Measurements from ENCODE around the gene ARL6IP4. TPM values are rescaled to one million over a fixed set of nuclear protein-coding genes. Genes with fewer than 3 reads are reported as not detected.

Gene ARL6IP4
- total and polyA plus RNA-seq, 10 of the 15 experiments (the other 5 are each of a cell fraction or from before 2014, with no cell fraction given) = 2.5 to 320 (median 188) TPM

GRCh38 chr12:122988612-122989212, 8.2 kb downstream of the ARL6IP4 start:
- no peaks in the 10 kb centered on the region for H3K9me3 ChIP-seq (replicated peaks; ENCODE audit: control insufficient read depth, insufficient read depth, low read length)
- RAD21 ChIA-PET (ENCODE audit: unreplicated experiment) = interaction anchor here (1.7 kb wide), 1 partner anchor 249 kb away, joined by 4 read pairs; no protein-coding TSS in a partner anchor
- no peak overlapping the region for H3K9ac ChIP-seq (ENCODE audit: control insufficient read depth, insufficient read depth, low read length)
- no peak overlapping the region for H3K4me3 ChIP-seq
- no peak overlapping the region for H3K4me2 ChIP-seq (ENCODE audit: control insufficient read depth, insufficient read depth)
- no peak overlapping the region for H3K27ac ChIP-seq (ENCODE audit: control insufficient read depth, insufficient read depth)
- TF ChIP-seq NR2F1 (conservative IDR thresholded peaks at IDR 0.05) = no peak
- no peak for TF ChIP-seq SKIL (IDR thresholded peaks at IDR 0.05; ENCODE audit: low read depth, poor library complexity, severe bottlenecking)
- TF ChIP-seq NFYB (IDR thresholded peaks at IDR 0.05; ENCODE audit: insufficient read depth, low read depth, low read length) = no peak
- no peak for TF ChIP-seq ATF2 (IDR thresholded peaks at IDR 0.05; ENCODE audit: low read length)
- TF ChIP-seq NRF1 (conservative IDR thresholded peaks at IDR 0.05; ENCODE audit: low read depth, low read length) = no peak
- no peak for TF ChIP-seq TARDBP (IDR thresholded peaks at IDR 0.05; ENCODE audit: borderline replicate concordance)
- no peak for TF ChIP-seq HDGF (IDR thresholded peaks at IDR 0.05)
- no peak for TF ChIP-seq ZNF687 (IDR thresholded peaks at IDR 0.05)
- FAIRE-seq (no peak), DNase-seq (ENCODE audit: low read depth, low spot score) (no peak), ATAC-seq (no peak)
- H3K79me2 ChIP-seq (ENCODE audit: control insufficient read depth, insufficient read depth, low read length) = no peaks in the 10 kb centered on the region
- H2AFZ ChIP-seq (ENCODE audit: control insufficient read depth, low read depth, low read length) = no peak overlapping the region
- H3K4me1 ChIP-seq (ENCODE audit: control insufficient read depth, insufficient read depth, low read length) = peaks cover 6% of the 10 kb centered on the region
- SMC1A ChIA-PET (ENCODE audit: uncharacterized antibody, unreplicated experiment) = interaction anchor here (0.9 kb wide), 1 partner anchor 250 kb away, joined by 3 read pairs; no protein-coding TSS in a partner anchor
- no peaks in the 10 kb centered on the region for H4K20me1 ChIP-seq (ENCODE audit: control insufficient read depth, insufficient read depth)
- no peaks in the 10 kb centered on the region; a peak in 1 of 4 replicates for H3K27me3 ChIP-seq (replicated peaks in 1 of 2; ENCODE audit: control insufficient read depth in 2 of 2, insufficient read depth in 2 of 2, low read length in 1 of 2)
- CTCF ChIA-PET = interaction anchor here (0.6 kb wide), 1 partner anchor 80 kb away, joined by 3 read pairs; no protein-coding TSS in a partner anchor
- POLR2A ChIA-PET = no interaction called here
- no TSS peak for BruUV-seq (replicated peaks)
- 68% methylated on average over 20 of the region's 21 CpGs for whole genome bisulfite sequencing (ENCODE audit: insufficient coverage, insufficient replicate concordance, low lambda C conversion rate, missing lambda C conversion rate)
- intact Hi-C loops (cut with micrococcal nuclease; ENCODE audit: unreplicated experiment) = no loop called here
- in situ Hi-C loops (cut with MboI) = no loop called here
- H3K36me3 ChIP-seq (ENCODE audit: control insufficient read depth in 2 of 2, insufficient read depth in 2 of 2, low read length in 1 of 2) = no peaks in the 10 kb centered on the region

All from GM12878 (cell line).